ENCODE data around the gene PLXNB3. TPM values are rescaled to one million over a fixed set of nuclear protein-coding genes. Genes with fewer than 3 reads are reported as not detected.
A peak's percentile ranks its signal among the peaks of the same experiment; 100 is the strongest.

Gene PLXNB3
- total RNA-seq, 1 donor from 2014 or later: 5.8 TPM

DNA sequence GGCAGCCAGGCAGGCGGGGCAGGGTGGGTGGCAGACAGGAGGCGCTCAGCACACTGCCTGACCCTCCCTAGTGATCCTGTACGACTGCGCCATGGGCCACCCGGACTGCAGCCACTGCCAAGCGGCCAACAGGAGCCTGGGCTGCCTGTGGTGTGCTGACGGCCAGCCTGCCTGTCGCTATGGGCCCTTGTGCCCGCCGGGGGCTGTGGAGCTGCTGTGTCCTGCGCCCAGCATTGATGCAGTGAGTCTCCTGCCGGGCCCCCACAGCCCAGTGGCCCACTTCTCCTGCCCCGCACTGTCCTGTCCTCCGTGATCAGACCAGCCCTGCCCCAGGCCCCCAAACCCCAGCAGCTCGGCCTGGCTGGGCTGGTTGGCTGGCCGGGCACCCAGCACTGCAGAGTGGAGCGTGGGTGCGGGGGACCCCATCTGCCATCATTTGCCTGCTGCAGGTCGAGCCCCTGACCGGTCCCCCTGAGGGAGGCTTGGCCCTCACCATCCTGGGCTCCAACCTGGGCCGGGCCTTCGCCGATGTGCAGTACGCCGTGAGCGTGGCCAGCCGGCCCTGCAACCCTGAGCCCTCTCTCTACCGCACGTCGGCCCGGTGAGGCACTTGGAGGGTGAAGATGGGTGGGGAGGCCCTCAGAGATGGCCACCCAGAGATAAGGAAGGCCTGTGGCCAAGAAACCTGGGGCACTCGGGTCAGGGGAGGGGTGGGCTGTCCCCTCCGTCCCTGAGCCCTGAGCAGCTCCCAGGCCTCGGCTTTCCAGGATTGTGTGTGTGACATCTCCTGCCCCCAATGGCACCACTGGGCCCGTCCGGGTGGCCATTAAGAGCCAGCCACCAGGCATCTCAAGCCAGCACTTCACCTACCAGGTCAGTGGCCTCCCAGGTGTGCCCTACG, 7.6 kb downstream of the PLXNB3 start:
- peak; percentile 11 for DNase-seq
- TF ChIP-seq, protein P1, sequence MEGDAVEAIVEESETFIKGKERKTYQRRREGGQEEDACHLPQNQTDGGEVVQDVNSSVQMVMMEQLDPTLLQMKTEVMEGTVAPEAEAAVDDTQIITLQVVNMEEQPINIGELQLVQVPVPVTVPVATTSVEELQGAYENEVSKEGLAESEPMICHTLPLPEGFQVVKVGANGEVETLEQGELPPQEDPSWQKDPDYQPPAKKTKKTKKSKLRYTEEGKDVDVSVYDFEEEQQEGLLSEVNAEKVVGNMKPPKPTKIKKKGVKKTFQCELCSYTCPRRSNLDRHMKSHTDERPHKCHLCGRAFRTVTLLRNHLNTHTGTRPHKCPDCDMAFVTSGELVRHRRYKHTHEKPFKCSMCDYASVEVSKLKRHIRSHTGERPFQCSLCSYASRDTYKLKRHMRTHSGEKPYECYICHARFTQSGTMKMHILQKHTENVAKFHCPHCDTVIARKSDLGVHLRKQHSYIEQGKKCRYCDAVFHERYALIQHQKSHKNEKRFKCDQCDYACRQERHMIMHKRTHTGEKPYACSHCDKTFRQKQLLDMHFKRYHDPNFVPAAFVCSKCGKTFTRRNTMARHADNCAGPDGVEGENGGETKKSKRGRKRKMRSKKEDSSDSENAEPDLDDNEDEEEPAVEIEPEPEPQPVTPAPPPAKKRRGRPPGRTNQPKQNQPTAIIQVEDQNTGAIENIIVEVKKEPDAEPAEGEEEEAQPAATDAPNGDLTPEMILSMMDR (IDR thresholded peaks at IDR 0.05; ENCODE audit: partially characterized antibody, unreplicated experiment): no peak
- no peaks in the 10 kb centered on the region for H3K4me1 Mint-ChIP-seq (ENCODE audit: low read depth, unreplicated experiment)

DNA sequence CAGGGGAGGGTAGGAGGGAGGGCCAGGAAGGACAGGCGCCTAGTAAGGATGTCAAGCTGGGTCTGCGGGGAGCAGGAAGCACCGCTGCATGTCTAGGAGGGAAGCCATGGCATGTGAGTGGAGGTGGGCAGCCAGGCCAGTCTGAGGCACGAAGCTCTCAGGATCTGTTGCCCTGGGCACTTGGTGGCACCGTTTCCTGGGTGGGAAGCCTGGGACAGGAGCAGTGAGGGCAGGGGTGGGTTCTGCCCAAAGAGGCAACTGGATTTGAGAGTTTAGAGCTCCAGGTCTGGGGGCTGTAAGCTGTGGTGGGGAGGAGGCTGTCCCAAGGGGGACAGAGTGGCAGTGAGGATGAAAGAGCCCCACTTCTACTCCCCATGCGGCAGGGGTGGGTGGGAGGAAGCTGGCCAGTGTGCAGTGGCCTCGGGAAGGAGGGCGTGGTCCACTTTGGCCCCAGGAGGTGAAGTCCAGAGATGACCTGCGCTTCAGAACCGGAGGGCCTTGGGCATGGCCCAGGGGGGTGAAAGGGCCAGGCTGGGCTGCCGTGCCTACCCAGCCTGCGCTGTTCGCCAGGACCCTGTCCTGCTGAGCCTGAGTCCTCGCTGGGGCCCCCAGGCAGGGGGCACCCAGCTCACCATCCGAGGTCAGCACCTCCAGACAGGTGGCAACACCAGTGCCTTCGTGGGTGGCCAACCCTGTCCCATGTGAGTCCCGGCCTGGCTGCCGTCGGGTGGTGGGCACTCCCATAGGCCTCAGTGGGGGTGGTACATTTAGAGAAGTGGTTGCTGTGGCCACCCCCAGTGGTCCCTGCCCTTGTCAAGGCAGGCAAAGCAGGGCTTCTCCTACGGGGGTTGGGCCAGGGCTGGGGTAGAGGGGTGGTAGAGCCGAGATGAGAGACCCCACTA, 8.5 kb downstream of the PLXNB3 start:
- no peaks in the 10 kb centered on the region for H3K36me3 Mint-ChIP-seq (ENCODE audit: unreplicated experiment)
- H3K27ac Mint-ChIP-seq (ENCODE audit: unreplicated experiment): no peak overlapping the region
- no peaks in the 10 kb centered on the region for H3K4me1 Mint-ChIP-seq (ENCODE audit: low read depth, unreplicated experiment)
- no peak overlapping the region for H3K4me3 Mint-ChIP-seq (ENCODE audit: unreplicated experiment)
- TF ChIP-seq, protein P1 (IDR thresholded peaks at IDR 0.05; ENCODE audit: partially characterized antibody, unreplicated experiment): no peak
- DNase-seq: no peak
- no peaks in the 10 kb centered on the region for H3K27me3 Mint-ChIP-seq (ENCODE audit: unreplicated experiment)
- no peaks in the 10 kb centered on the region for H3K9me3 Mint-ChIP-seq (ENCODE audit: unreplicated experiment)

More for the DNA sequence above, 7.6 kb downstream of the PLXNB3 start:
- Mint-ChIP-seq H3K27me3 (ENCODE audit: unreplicated experiment) (no peaks in the 10 kb centered on the region), H3K9me3 (ENCODE audit: unreplicated experiment) (no peaks in the 10 kb centered on the region), H3K36me3 (ENCODE audit: unreplicated experiment) (no peaks in the 10 kb centered on the region), H3K4me3 (ENCODE audit: unreplicated experiment) (no peak overlapping the region), H3K27ac (ENCODE audit: unreplicated experiment) (no peak overlapping the region)

DNA sequence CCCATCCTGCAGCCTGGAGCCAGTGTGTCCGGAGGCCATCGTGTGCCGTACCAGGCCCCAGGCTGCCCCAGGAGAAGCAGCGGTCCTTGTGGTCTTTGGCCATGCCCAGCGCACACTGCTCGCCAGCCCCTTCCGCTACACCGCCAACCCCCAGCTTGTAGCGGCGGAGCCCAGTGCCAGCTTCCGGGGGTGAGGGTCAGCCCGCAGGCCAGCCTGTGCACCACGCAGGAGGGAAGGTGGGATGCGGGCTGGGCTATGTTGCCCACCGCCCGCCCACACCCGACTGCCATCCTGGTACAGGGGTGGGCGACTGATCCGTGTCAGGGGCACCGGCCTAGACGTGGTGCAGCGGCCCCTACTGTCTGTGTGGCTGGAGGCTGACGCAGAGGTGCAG, 9.2 kb downstream of the PLXNB3 start:
- H3K4me3 Mint-ChIP-seq (ENCODE audit: unreplicated experiment): no peak overlapping the region
- peak; percentile 5 for DNase-seq
- H3K9me3 Mint-ChIP-seq (ENCODE audit: unreplicated experiment): no peaks in the 10 kb centered on the region
- H3K27me3 Mint-ChIP-seq (ENCODE audit: unreplicated experiment): no peaks in the 10 kb centered on the region
- H3K27ac Mint-ChIP-seq (ENCODE audit: unreplicated experiment): no peak overlapping the region
- H3K4me1 Mint-ChIP-seq (ENCODE audit: low read depth, unreplicated experiment): no peaks in the 10 kb centered on the region
- H3K36me3 Mint-ChIP-seq (ENCODE audit: unreplicated experiment): no peaks in the 10 kb centered on the region
- TF ChIP-seq, protein P1 (IDR thresholded peaks at IDR 0.05; ENCODE audit: partially characterized antibody, unreplicated experiment): no peak

DNA sequence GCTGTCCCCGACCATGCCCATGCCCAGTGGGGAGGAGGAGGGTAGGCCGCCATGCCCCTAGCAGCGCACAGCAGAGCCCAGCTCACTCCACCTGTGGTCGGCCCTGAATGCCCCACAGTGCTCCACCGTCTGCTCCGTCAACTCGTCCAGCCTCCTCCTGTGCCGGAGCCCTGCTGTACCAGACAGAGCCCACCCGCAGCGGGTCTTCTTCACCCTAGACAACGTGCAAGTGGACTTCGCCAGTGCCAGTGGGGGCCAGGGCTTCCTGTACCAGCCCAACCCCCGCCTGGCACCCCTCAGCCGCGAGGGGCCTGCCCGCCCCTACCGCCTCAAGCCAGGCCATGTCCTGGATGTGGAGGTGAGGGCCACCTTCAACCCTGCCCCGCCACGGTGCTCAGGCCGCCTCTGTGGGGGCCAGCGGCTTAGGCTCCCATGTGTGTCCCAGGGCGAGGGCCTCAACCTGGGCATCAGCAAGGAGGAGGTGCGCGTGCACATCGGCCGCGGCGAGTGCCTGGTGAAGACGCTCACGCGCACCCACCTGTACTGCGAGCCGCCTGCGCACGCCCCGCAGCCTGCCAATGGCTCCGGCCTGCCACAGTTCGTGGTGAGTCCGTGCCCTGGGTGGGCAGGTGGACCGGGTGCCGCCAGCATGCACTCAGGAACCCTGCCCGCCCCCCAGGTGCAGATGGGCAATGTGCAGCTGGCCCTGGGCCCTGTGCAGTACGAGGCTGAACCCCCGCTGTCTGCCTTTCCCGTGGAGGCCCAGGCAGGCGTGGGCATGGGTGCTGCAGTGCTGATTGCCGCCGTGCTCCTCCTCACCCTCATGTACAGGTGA, 9.9 kb downstream of the PLXNB3 start:
- H3K27ac Mint-ChIP-seq (ENCODE audit: unreplicated experiment): no peak overlapping the region
- TF ChIP-seq, protein P1 (IDR thresholded peaks at IDR 0.05; ENCODE audit: partially characterized antibody, unreplicated experiment): no peak
- no peaks in the 10 kb centered on the region for H3K36me3 Mint-ChIP-seq (ENCODE audit: unreplicated experiment)
- DNase-seq: peak; percentile 6
- no peaks in the 10 kb centered on the region for H3K27me3 Mint-ChIP-seq (ENCODE audit: unreplicated experiment)
- H3K4me1 Mint-ChIP-seq (ENCODE audit: low read depth, unreplicated experiment): no peaks in the 10 kb centered on the region
- no peaks in the 10 kb centered on the region for H3K9me3 Mint-ChIP-seq (ENCODE audit: unreplicated experiment)
- H3K4me3 Mint-ChIP-seq (ENCODE audit: unreplicated experiment): no peak overlapping the region

Data from glutamatergic neuron (in vitro differentiated cells).